ENCODE data around the gene GRIK3.

The GRIK3 gene

DNA sequence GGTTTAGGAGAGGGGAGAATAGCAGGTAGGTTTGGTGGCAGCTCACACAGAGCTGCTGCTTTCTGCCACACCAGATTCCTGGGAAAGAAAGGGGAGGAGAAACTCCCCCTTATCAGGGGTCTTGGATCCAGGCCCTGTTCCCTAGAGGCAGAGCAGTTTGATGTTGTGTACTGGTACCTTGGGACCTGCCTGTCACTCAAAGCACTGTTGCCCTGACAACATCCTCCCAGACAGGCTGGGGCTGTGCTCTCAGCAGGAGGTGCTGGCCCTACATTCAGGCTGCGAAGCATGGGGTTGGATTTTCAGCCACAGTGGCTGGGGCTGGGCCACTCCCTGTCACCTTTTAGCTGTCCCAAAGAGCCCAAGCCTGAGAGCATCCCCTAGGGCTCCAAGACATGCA, 188.0 kb downstream of the GRIK3 start:
- DNase-seq = no peak

DNA sequence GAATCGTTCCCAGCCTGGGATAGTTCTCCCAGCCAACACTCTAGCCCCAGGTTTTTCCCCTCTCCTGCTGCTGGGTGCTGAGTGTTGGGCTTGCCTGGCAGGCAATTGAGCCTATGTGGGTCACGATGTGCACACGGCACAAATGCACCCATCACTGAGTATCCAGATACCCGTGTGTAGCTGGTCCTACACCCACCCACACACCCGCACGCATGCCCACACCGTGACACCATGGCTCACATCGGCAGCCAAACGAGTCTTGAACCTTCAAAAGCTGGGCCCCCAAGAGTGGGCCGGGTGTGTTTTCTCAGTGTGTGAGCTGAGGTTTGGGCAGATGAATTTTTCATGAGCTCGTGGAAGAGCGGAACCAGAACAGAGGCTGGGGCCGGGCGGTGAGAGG, 188.5 kb downstream of the GRIK3 start:
- no peak for DNase-seq

DNA sequence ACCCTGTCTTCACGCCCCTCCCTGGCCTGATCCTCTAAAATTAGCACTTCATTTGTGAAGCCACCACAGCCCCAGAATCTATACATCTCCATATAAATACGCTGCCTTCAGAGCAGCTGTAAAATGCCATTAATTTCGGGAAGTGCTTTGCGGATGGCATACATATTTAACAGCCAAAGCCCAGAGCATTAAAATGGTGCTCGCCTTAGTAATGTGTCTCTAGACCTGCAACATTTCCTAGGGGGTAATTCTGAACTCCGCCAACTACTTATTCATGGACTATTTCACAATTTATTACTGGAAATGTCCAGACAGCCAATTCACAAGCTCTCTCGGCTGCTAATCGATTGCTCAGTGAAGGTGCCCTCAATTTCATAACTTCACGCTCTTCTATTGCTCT, 189.4 kb downstream of the GRIK3 start:
- no peak for DNase-seq

DNA sequence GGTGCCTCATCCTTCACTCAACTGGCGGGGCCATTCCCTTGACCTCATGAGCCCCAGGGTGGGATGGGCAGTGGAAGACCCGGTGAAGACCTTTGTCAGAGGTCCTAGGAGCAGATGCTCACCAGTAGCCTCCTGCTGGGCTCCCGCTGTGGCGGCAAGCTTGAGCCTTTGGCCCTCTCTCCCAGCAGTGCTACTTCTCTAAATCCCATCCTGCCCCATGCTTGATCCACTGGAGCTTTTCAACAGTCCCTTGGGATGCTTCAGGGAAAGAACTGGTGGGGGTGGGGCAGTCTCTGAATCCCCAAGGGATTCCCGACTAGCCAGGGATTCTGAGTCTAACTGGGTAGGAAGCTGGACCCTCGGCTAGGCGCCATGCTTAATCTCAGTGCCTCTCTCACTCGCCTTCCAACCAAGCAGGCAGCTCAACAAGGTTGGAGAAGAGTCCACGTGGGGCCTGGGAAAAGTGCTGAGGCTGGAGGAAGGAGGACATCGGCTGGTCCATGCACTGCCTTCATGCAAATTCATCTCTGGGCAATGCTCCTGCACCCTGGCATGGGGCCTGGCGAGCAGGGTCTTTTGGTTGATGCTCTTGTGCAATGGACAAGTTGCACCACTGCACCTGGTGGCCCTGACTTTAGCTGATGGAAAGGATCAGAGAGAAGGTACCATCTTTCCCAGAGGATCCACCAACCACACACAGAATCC, 190.3 kb downstream of the GRIK3 start:
- DNase-seq = no peak

DNA sequence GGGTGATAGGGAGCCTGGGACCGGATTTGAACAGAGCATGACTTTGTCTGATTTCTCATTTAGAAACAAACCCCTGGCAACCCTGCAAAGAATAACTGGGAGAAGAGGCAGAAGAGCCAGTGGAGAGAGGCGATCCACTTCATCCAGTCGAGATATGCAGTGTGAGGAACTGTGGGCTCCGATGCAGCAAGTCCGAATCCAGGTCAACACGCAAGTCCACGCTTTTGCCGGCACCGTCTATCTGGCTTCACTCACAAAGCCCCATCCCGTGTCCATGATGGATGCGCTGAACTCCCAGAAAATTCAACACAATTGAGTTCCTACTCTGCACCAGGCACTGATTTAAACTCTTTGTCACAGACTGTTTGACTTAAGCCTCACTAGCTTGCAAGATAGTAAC, 191.3 kb downstream of the GRIK3 start:
- no peak for DNase-seq

DNA sequence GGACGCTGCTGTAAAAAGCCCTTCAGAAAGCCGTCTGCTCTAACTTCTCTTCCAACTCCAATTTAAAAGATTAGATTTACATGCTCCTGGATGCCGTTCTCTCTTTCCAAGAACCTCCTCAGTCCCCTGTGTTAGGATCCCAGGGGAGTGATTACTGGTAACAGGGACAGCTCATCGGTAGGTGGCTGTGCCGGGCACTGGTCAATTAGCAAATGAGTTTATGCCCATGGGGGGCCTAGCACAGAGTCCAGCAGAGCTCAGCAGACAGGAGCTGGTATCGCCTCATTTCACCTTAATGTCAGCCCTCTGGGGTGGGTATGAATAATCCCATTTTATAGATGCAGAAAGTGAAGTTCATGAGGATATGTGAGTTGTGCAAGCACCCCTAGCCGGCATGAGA, 191.9 kb downstream of the GRIK3 start:
- DNase-seq = no peak

DNA sequence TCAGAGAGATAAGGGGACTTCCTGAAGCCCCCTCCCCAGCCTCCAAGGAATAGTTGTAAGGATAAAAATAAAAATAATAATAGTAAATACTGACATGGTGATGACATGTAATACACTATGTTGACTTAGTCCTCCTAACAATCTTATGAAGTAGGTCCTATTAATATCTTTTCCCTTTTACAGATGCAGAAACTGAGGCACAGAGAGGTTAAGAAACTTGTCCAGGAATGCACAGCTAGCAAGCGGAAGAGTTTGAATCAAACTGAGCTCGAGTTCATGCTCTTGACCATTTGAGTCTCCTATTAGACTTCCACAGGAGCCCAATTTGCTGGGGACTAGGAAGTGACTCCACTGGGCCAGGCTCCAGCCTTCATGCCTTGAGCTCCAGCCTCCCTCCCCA, 194.8 kb downstream of the GRIK3 start:
- no peak for DNase-seq

DNA sequence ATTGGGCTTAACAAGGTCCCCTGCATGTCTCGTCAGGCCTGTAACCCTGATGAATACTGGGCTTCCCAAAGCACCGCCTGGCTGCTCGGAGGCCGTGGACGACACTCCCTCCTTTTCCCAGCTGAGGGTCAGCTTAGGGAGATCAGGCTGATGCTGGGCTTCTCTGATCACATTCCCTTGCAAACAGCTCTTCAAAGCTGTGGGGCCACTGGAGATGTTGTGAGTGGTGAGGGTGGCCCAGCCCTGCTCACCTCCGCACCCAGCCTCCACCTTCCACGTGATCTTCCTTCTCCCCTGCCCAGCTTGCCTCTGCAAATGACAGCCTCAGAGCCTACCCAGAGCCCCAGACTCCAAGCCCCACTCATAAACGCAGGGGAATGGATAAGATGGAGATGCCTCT, 195.4 kb downstream of the GRIK3 start:
- no peak for DNase-seq

DNA sequence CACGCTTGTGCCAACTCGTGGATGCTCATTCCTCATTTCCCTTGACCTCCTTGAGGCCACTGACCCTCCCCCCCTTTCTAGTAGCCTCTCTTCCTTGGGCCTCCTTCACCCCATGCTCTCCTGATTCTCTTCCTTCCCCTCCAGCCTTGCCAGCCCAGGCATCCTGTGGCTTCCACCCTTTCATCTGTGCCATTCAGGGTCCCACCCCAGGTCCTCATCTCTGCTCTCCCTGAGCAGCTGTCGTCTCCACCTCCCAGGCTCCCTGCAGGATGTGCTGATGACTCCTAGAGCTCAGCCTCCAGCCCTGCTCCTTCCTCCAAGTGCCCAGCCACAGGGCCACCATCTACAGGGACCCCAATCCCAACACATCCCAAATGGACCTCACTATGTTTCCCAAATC, 197.4 kb downstream of the GRIK3 start:
- DNase-seq = no peak

DNA sequence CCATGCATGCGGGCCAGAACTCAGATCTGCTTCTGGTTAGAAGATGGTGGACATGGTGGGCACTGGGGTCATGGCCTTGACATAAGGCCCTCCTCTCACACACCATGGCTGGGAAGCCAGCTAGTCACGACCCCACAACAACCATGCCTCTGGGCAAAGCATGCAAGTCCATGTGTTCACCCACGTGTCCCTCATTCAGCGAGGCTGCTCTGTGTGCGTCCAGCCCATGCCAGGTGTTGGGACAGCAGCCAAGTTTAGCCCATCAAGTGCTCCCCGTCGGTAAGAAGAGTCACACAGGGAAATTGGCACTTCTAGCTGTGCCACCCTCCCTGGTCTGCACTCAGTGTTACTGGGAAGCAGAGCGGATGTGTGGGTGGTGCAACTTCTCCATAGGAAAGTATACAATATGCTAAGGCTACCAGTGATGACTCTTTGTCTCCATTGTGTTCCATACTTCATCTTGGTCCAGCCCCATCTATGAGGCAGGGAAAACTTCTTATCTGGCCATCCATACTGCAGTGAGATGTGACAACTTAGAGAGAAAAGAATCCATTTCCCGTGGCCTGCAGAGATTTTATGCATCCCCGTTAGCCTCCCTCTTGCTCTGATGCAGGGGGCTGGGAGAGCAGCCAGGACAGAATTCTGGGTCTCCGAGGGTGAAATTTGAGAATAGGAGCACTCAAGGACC, 198.0 kb downstream of the GRIK3 start:
- DNase-seq = no peak

DNA sequence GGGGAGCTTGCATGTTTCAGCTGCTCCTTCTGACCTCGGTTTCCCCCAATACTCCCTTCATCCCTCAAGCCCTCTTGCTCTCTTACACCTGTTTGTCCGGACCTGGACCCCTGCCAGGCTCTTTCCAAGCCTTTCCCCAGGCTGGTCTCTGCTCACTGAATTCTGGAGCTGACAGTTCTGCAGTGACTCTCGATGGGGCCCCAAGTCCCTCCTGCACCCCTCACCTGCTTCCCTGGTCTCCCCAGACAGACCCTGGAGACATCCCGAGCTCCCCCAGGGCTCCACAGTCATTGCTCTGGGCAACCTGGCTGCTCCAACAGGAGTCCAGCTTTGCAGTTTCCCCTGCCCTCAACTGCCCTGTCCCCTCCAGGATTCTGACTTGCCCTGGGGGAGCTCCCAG, 198.6 kb downstream of the GRIK3 start:
- no peak for DNase-seq

DNA sequence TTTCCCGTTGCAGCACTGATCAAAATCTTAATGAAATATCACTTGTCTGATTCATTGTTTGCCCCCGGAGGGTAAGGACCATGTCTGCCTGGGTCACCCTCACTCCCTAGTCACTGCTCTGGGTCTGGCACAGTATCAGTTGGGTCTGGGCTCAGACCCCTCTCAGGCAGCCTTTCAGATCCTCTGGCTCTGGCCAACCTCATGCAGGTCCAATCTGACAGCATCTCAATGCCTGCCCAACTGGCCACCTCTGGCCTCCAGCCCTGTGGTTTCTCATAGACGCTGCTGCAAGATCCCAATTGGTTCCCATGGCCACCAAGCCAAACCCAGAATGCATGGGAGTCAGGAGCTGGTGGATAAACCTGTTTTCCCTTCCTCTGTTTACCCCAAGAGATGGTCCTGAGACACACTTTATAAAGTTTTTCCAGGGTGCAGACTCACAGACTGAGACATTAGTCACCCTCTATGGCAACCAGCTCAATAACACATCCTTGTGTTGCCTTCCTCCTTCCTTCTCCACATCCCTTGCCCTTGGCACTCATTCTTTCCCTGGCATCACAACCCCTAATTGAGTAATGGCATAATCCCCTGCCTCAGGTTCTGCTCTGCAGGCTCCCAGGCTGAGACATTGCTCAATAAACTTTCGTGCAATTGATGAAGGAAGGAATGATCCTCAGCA, 199.2 kb downstream of the GRIK3 start:
- no peak for DNase-seq

DNA sequence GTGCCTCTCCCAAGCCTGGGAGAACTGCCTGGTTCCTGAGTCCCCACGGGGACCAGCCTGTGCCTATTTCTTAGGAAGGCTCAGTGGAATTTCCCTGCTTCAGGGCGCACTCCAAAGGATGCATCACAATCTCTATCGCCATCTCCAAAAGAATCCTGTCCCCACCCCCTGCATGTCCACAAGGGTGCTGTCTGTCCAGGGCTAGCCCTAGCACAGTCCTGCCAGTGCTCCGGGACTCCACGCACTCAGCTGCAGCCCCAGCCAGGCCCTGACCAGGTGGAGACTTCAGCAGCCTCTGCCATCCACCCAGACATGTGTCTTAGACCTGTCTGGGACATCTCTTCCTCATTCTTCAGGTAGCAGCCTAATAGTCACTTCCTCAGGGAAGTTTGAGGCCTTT, 199.7 kb downstream of the GRIK3 start:
- DNase-seq = no peak

DNA sequence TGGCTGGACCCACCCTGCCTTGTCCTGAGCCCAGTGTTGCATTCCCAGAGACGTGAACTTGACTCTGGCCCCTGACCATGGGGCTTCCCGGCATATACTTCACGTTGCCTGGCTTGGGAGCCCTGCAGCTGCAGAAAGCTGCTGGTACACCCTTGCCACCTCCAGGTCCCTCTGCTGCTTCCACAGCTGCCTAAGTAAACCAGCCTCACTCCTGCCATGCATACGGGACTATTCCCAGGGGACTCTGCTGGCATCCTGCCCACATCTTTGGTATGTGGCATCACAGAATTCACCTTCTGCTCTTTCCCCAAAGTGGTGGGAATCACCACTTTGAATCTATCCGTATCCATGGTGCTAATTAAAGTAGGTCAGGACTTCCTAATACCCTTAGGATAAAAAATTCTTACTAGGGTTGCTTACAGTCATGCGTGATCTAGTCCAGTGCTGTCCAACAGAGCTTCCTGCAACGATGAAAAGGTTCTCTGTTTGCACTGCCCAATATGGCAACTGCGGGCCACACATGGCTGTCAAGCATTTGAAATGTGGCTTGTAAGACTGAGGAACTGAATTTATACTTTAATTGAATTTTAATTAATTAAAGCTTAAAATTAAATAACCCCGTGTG, 203.0 kb downstream of the GRIK3 start:
- no peak for DNase-seq

DNA sequence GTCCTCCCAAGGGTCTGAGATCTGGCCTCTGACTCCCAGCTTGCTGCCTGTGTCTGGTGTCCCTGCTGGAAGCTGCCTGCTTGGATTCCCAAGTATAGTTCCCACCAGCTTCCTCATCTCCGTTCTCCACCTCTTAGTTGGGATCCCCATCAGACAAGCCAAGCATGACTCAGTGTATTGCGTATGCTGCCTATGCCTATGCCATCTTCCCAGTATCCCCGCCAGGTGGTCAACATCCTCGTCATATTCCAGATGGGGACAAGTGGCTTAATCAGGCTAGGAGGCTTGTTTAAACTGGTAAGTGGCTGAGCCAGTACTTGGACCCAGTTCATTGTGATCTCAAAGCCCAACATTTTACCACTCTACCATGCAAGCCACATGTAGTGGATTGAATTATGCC, 204.4 kb downstream of the GRIK3 start:
- DNase-seq = no peak

DNA sequence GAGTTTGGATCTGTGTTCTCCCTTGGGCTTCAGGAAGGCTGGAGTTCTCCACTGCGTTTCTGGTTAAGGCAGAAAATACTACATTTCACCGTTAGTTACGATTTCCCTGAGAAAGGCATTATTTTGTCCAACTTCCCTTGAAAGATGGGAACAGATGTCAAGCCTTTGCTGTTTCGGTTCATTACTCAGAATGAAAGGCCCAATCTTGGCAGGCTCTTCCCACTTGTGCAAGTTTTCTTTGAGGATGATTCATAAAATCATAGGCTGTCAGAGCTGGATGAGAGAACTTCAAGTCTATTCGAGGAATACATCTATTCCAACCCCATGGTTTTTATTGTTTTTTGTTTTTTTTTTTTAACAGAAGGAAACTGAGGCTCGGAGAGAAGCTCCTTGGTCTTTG, 205.2 kb downstream of the GRIK3 start:
- DNase-seq = no peak

DNA sequence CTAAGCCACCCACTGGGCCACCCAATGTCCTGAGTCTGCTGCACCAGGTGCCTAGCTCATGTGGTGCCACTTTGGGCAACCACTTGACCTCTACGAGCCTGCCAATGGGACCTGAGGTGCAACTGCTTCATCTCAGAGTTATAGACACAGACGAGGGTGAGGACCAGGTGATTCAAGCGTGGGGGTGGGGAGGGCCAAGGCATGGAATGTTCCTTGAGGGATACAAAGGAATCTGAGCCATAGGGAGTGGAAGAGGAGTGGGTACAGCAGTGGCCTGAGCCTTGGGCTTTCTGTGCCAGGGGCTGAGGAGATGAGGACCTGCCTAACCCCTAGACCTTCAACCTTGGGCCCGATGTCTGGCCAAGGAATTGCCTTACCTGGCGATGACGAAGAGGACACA, 209.1 kb downstream of the GRIK3 start:
- no peak for DNase-seq

DNA sequence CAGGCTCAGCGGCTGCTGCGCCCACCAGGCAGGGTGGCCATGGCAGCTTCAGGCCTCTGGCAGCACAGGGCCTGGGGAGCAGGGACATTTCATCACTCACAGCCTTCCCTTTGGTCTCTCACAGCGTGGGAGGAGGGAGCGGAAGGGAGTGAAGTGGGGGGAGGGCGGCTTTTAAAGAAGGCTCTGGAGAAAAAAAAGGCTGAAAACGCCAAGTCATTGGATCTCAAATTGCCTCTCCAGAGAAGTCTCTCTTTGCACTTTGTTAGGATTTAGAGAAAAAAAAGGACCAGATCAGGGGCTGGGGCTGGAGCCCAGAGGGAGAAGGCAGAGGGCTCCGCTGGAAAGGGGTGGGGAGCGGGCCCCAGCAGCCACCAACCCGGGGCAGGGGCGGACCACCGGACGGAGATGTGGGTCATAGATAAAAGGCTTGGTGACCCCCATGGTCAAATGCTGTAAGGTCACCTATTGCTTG, 209.9 kb downstream of the GRIK3 start:
- DNase-seq = no peak

DNA sequence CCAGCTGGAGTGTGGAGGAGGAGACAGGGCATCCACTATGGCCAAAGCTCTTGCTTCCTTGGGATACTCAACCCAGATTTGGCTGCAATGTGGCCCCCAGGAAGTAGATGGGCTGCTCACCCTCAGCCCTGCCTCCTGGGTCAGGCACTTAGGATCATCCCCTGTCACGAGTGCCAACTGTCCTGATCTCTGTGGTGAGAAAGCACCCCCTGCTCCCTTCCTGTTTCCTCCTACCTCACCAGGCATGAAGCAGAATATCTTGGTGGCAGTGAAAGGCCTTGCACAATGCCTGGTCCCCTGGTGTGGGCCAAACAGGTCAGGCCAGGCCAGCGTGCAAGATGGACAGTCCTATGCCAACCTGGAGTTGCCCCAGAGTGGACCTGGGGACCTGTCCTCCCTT, 211.7 kb downstream of the GRIK3 start:
- DNase-seq = no peak

DNA sequence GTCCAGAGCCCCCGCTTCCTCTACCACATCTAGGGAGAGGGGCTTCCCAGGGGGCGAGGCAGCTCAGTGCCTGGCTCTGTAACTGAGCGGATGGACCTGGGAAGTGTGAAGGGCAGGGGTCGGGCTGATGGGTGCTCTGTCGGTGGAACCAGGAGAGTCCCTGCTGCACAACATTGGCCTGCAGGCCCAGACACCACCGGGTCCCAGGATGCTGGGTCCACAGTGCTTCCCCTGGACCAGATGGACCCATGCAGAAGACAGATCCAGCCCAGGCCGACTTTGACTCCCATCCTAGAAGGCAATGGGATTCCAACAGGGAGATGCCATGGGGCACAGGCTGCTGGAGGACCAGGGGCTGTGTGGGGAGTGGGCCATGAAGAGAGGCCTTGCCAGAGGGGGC, 212.9 kb downstream of the GRIK3 start:
- no peak for DNase-seq

DNA sequence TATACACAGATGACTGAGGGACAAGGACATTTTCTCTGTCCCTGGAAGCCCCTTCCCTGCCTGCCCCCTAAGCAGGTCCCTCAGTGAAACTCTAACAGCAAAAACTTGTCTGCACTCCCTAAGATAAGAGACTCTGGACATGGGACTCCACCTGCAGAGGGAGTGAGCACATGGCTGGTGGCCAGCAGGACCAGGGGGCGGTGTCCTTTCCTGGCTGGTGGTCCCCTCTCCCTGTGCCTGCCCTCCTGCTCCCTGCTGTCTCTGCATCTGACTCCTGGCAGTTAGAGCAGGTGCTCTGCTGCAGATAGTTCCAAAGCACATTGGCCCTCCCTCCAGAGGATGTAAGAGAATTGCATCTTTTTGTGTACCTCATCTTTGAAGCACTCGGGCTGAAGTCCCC, 215.5 kb downstream of the GRIK3 start:
- DNase-seq = no peak

DNA sequence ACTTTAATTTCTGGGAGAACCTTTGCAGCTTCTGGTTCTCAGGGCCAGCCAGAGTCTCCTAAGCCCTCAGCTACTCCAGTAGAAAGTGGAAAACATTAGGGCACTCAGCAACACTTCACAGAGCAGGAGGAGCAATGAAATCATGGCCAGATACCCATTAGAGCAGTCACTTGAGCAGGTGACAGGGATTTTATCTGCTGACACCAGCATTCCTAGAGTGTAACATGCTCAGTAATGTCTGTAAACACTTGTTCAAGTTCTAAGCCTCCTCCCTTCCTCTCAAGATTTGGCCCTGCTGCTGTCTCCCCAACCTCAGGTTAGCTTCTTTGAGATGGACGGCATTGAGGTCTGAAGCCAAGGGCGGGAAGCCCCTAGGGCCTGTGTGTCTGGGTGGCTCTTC, 218.0 kb downstream of the GRIK3 start:
- no peak for DNase-seq

DNA sequence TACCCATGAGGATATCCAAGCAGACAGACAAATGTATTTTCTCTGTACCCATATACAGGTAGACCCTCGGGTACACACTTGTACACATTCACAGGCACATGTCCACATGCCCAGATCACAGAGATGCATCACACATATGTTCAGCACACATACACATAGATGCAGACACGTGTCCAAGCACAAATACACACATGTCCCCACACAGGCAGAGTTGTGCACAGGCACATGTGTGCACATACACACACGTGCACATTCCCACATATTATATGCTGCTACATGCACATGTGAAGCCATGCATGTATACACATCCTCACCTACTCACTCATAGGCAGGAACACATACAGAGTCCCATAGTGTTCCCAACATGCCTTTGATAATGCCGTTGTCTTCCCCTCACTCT, 219.5 kb downstream of the GRIK3 start:
- DNase-seq = no peak

DNA sequence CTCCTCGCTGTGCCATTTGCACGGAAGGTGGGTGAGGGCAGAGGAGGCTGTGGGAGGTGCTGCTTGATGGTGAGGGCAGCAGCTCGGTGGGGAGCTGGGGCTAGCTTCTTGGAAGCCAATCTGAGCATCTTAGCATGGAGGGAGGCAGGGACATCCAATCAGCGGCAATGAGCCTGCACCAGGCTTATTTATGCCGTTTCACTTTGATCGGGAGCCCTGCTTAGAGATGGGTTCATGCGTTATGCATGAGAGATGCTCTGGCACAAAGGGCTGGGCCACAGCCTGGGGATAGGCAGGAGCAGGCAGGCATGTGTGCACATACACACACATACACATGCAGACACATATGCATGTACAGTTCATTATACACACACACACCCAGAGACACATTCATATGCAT, 220.2 kb downstream of the GRIK3 start:
- no peak for DNase-seq

All from activated CD4-positive, alpha-beta T cell treated with anti-CD3 and anti-CD28 coated beads, Interleukin-2, amount 50 U/mL, for 1 hour (primary cell).